ENCODE measurements around the gene MS4A14. TPM values are rescaled to one million over a fixed set of nuclear protein-coding genes. Genes with fewer than 3 reads are reported as not detected.

MS4A14 gene
- total and polyA plus RNA-seq, 4 donors = 0.88 to 8.6 (median 2.9) TPM

GRCh38 chr11:60377401-60378136 lies 18.7 kb upstream of the MS4A14 start:
- DNase-seq (peak in 2 of 3 donors; percentile 25 to 28), ATAC-seq (ENCODE audit: insufficient read depth, low FRiP score) (peak; percentile 63)
- Histone ChIP-seq H3K27ac (ENCODE audit: low read depth in 1 of 2, low read length in 1 of 2) (peak overlapping the region in 1 of 2 donors; percentile 58), H3K9me3 (ENCODE audit: control insufficient read depth in 4 of 4, insufficient read depth in 3 of 4, low read length in 3 of 4) (peaks cover 0 to 2% (median 0%) of the 10 kb centered on the region in 4 donors), H3K9ac (ENCODE audit: insufficient read depth in 1 of 2, low read length in 2 of 2) (no peak overlapping the region), H3K4me3 (no peak overlapping the region), H3K4me1 (ENCODE audit: control insufficient read depth in 5 of 5, insufficient read depth in 5 of 5, low read length in 5 of 5) (peaks cover 0 to 4% (median 0%) of the 10 kb centered on the region in 5 donors), H3K36me3 (ENCODE audit: control insufficient read depth in 4 of 4, insufficient read depth in 4 of 4, low read length in 4 of 4) (no peaks in the 10 kb centered on the region), H3K27me3 (ENCODE audit: control insufficient read depth in 3 of 3, insufficient read depth in 3 of 3, low read length in 2 of 3) (no peaks in the 10 kb centered on the region)
- 55 to 77% methylated on average over 2 of the region's 2 CpGs for WGBS, 2 donors
- no peak for TF ChIP-seq CTCF (IDR thresholded peaks at IDR 0.05; ENCODE audit: control extremely low read depth, extremely low read depth)

DNA sequence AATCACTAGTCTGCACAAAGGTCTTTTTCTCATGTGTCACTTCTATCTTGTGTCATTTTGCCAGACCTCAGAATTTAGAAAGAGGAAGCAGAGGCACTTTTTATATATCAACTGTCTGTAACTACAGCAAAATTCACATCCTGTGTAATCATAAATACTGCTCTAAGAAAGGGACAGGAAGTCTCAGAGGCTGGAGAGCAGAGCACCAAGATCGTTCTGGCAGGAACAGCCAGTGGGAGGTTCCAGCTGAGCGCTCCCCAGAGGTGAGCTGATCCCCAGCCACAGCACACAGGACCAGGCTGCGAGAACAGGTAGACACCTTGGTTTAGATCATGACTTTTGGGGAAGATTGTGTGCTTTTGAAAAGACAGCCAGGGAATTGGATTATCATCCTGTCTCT lies 17.9 kb upstream of the MS4A14 start, which contains the start of gene MS4A7:
MS4A7 (plus strand) TSS at position 179 of the 400 bp plus-strand sequence. CDS start 4,610 bp downstream, outside the sequence.
- ATAC-seq (ENCODE audit: insufficient read depth, low FRiP score) (peak; percentile 68), DNase-seq (peak in 2 of 3 donors; percentile 19 to 39)
- no peaks in the 10 kb centered on the region for H3K36me3 ChIP-seq (ENCODE audit: control insufficient read depth in 4 of 4, insufficient read depth in 4 of 4, low read length in 4 of 4)
- no peak within 1 kb of the TSS for H3K9ac ChIP-seq (ENCODE audit: insufficient read depth in 1 of 2, low read length in 2 of 2)
- 10 to 28% methylated on average over 3 of the region's 3 CpGs for whole genome bisulfite sequencing, 2 donors
- no peak for TF ChIP-seq CTCF (IDR thresholded peaks at IDR 0.05; ENCODE audit: control extremely low read depth, extremely low read depth)
- no peak within 1 kb of the TSS for H3K4me3 ChIP-seq
- peaks cover 0 to 7% (median 0%) of the 10 kb centered on the region in 5 donors for H3K4me1 ChIP-seq (ENCODE audit: control insufficient read depth in 5 of 5, insufficient read depth in 5 of 5, low read length in 5 of 5)
- no peaks in the 10 kb centered on the region for H3K27me3 ChIP-seq (ENCODE audit: control insufficient read depth in 3 of 3, insufficient read depth in 3 of 3, low read length in 2 of 3)
- peaks cover 0 to 2% (median 0%) of the 10 kb centered on the region in 4 donors for H3K9me3 ChIP-seq (ENCODE audit: control insufficient read depth in 4 of 4, insufficient read depth in 3 of 4, low read length in 3 of 4)
- H3K27ac ChIP-seq (ENCODE audit: low read depth in 1 of 2, low read length in 1 of 2) = peak within 1 kb of the TSS in 1 of 2 donors; percentile 58

DNA sequence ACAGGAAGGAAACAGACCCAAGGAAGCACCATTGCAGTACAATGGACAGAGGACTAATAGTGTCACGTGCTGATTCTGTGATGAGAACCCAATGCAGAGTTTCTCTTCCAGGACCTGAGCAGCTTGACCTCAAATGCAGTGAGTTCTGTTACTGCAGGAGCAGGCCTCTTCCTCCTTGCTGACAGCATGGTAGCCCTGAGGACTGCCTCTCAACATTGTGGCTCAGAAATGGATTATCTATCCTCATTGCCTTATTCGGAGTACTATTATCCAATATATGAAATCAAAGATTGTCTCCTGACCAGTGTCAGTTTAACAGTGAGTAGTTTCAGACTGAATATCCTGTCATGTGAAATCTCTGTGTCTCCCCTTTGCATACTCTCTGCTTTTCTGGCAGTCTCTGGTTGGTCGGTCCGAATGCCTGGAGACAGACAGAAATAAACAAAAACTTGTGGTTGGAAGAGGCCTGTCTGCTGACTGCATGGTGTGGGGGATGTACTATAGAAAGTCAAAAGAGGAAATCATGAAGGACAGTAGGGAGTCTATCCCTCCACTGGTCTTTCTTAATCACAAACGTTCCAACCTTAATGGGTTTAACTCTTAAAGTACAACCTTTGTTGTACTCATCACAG lies 6.9 kb upstream of the MS4A14 start:
- peak overlapping the region in 1 of 2 donors; percentile 14 for H3K27ac ChIP-seq (ENCODE audit: low read depth in 1 of 2, low read length in 1 of 2)
- H3K4me3 ChIP-seq = no peak overlapping the region
- H3K36me3 ChIP-seq (ENCODE audit: control insufficient read depth in 4 of 4, insufficient read depth in 4 of 4, low read length in 4 of 4) = no peaks in the 10 kb centered on the region
- no peak overlapping the region for H3K9ac ChIP-seq (ENCODE audit: insufficient read depth in 1 of 2, low read length in 2 of 2)
- 28 to 33% methylated on average over 5 of the region's 5 CpGs for WGBS, 2 donors
- peak in 1 of 3 donors; percentile 7 for DNase-seq
- no peaks in the 10 kb centered on the region for H3K27me3 ChIP-seq (ENCODE audit: control insufficient read depth in 3 of 3, insufficient read depth in 3 of 3, low read length in 2 of 3)
- TF ChIP-seq CTCF (IDR thresholded peaks at IDR 0.05; ENCODE audit: control extremely low read depth, extremely low read depth) = no peak
- H3K9me3 ChIP-seq (ENCODE audit: control insufficient read depth in 4 of 4, insufficient read depth in 3 of 4, low read length in 3 of 4) = no peaks in the 10 kb centered on the region
- no peaks in the 10 kb centered on the region for H3K4me1 ChIP-seq (ENCODE audit: control insufficient read depth in 5 of 5, insufficient read depth in 5 of 5, low read length in 5 of 5)
- ATAC-seq (ENCODE audit: insufficient read depth, low FRiP score) = no peak

All from lung (tissue), 12 donors.